Measurements from ENCODE around the gene CYP2A7.
"Not testable (repeated sequence)": the region's sequence is repeated elsewhere in the genome, so short reads cannot be mapped to it uniquely, and the experiment has no call there.

DNA sequence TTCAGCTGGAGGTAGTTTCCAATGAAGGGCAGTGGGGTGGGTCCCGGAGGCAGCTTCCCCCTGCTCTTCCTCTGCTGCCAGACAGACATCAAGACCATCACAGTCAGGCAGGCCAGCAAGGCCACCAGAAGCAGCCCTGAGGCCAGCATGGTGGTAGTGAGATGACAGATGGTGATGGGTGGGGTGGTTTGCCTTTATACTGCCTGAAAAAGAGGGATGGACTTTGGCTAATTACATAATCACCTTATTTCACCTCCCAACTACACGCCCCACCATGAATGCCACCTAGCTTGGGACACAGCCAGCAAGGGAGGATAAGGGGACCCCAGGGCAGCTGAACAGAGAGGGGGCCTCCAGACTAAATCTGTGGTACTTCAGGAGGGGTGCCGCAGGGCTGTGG is at the start of gene CYP2A7:
- TF ChIP-seq POLR2A (IDR thresholded peaks at IDR 0.05; ENCODE audit: low read length); GATA1 (IDR thresholded peaks at IDR 0.05; ENCODE audit: low read depth, low read length): not testable (repeated sequence)
